Iris pigment epithelial cell (primary cell): ENCODE measurements around the gene DPH7.
"Not testable (repeated sequence)": the region's sequence is repeated elsewhere in the genome, so short reads cannot be mapped to it uniquely, and the experiment has no call there.

Experiments used
- DNase-seq: peaks from one replicate; pipeline ENCODE4 v3.0.0-alpha.2; 2011; ENCODE audit warnings: low read depth

The DPH7 gene

DNA sequence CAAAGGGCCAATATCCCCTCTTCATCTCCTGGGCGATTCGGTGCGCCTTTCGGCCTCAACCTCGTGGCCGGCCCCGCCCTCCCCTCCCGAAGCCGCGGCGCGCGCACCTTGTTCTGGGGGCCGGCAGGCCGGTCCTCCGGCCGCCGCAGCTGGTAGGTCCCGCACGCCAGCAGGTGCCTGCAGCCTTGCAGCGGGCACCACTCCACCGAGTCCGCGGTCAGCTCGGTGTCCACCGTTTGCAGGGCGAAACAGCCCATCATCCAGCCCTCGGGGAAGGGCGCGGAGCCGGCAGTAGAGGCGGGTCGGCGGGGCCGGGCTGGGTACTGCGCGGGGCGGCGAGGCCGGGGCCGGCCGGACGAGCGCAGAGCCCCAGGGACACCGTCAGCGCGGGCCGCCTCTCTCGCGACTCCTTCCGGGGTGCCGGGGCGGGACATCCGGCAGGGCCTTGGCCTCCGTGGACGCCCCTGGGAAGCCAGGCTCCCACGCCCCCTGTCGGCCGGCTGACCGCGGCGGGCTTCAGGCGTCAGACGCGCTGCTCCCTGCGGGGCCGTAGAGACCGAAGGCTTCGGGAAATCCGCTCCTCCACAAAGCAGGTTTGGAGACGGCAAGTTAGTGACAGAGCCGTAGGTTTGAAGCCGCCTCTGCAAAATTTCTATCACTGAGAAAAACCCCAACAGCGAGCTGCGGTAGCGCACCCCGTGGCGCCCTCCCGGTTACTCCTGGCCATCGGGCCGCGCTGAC, at the start of gene DPH7:
TSS of gene DPH7 (minus strand) at position 408 of the 741 bp plus-strand sequence. CDS start at position 260, 148 bp downstream.
- peak; percentile 91 for DNase-seq

DNA sequence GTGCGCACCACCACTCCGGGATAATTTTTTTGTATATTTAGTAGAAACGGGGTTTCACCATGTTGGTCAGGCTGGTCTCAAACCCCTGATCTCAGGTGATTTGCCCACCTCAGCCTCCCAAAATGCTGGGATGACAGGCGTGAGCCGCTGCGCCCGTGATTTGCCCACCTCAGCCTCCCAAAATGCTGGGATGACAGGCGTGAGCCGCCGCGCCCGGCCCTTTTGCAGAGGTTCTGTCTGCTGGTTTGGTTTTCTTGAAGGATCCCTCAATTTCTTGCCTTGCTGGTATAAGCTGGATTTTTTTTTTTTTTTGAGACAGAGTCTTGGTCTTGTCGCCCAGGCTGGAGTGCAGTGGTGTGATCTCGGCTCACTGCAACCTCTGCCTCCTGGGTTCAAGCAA, 48.7 kb upstream of the DPH7 start:
- not testable (repeated sequence) for DNase-seq

GRCh38 chr9:137626464-137626863, 47.7 kb upstream of the DPH7 start:
- DNase-seq: no peak

- not testable (repeated sequence) for DNase-seq
These were observed 43.5 kb upstream of the DPH7 start for GRCh38 chr9:137622211-137622610.

GRCh38 chr9:137621131-137621757, 42.5 kb upstream of the DPH7 start:
- DNase-seq: peak; percentile 30

DNA sequence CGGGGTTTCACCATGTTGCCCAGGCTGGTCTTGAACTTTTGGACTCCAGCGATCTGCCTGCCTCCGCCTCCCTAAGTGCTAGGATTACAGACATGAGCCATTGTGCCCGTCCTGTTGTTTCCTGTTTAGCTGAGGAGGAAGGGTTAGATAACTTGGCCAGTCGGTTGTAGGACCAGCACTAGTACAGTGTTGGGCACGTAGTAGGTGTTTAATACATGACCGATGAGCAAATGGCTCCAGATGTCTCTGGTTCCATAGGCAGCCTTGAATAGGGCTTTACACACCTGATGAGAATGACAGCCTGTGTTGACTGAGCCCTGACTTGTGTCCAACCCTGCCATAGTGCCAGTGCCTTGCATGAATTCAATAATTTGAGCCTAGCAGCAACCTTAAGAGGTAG, 41.9 kb upstream of the DPH7 start:
- DNase-seq: no peak

- no peak for DNase-seq
These were observed 41.3 kb upstream of the DPH7 start for GRCh38 chr9:137620048-137620405.

DNA sequence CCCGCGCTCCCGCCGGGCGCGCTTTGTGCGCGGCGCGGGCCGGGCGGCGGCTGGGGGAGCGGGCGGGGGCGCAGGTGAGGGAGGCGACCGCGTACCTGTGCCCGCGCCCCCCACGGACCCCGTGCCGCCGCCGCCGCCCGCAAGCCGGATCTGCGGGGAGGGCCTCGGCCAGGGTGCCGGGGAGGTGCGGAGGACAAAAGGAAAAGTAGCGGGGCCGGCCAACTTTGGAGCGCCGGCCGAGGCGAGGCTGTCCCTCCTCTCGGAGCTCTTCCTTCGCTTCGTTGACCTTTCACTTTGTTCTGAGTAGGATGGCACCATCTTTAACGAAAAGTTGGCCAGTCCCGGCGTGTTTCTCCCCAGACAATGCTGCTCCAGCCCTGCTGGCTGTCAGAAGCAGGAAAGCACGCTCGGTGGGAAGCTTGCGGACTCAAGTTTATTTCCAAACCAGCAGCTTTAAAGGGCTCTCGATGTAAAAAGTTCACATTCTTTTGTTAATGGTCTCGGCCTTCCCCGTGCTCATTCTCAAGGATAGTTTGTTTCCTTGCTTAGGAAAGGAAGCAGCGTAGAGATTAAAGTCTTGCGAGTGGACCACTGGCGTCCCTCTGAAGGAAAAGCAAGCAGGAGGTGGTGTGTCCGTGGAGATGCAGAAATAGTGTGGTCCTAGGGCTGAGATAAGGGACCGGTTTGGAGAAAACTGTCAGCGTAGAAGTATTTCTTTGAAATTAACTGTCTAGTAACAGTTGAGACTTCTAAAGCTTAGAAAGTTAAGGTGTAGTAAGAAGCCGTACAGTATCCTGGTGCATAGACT, 40.7 kb upstream of the DPH7 start:
- peak; percentile 50 for DNase-seq

DNA sequence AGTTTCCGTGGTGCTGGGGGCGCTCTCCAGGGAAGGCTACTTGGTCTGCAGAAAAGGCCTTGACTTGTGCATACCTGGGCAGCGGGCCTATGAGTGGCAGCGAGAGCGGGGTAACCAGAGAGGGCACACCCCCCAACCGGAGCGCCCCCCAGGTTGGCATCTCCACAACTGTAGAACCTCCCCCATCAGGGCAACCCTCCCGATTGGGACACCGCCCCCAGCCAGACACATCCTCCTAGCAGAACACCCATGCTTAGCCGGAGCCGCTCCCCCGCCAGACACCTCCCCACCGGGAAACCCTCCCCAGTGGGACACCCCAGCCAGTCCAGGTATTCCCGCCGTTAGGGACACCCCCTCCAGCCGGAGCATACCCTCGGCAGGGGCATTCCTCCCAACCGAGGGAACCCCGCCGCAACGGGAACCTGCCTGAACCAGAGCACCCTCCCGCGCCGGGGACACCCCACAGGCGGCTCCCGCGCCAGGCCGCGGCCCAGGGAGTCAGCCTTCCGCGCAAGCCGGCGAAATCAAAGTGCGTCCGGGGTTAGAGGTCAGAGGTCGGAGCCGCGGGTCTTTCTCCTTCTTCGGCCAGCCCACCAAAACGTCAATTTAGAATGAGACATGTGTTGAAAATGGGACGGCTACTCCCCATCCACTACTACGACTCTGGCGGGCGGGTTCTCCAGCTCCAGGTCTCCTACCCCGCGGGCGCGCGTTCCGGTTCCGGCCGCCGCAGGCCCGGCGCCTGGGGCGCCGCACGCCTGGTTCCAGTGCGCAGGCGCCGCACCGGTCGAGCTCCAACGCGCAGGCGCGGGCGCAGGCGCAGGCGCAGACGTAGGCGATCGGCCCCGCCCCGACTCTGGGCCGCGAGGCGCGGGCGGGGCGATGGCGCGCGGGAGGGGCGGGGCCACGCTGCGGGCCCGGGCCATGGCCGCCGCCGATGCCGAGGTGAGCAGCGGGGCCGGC, 39.7 kb upstream of the DPH7 start, which contains the start of gene EHMT1:
TSS of gene EHMT1 (plus strand) at position 901 of the 963 bp plus-strand sequence. CDS start at position 925, 24 bp downstream.
- DNase-seq: peak; percentile 67

DNA sequence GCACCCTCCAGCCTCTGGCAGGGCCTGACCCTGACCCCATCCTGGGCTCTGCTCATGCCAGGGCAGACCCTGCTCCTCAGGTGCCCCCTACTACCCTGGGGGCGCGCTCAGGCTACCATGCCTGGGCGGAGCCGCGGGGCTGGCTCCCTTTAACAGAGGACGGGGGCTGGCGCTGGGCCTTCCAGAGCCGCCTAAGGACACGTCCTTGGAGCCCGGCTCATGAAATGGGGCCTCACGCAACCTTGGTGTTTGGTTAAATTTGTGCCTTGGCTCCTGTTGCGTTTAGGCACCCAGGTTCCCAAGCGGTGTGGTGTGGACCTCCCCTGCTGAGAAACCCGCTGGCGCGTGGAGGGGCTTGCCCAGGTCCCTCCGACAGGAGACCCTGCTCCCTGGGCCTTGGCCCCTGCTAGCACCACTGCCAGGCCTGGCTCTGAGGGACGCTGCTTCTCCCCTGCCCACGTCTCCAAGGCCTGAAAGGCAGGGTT, 36.7 kb upstream of the DPH7 start:
- no peak for DNase-seq

GRCh38 chr9:137614631-137615386, 36.1 kb upstream of the DPH7 start:
- no peak for DNase-seq

- no peak for DNase-seq
These were observed 35.2 kb upstream of the DPH7 start for GRCh38 chr9:137613738-137614523.

DNA sequence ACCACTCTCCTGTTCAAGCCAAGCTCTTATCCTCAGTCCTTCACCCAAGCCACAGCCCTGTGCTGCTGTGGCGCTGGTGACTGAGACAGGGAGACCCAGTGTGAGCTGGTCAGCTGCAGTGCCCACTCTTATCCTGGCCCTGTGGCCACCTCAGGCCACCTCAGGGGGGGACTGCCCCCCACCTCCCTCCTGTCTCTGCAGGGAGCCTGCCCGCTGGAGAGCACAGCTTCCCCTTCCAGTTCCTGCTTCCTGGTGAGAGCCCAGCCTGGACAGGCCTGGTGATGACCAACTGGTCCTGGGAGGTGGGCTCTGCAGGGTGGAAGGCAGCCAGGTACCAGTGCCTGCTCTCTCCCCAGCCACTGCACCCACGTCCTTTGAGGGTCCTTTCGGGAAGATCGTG, 34.5 kb upstream of the DPH7 start:
- DNase-seq: no peak

GRCh38 chr9:137612741-137613142, 34.0 kb upstream of the DPH7 start:
- DNase-seq: no peak

GRCh38 chr9:137611623-137612609, 33.2 kb upstream of the DPH7 start:
- peak; percentile 82 for DNase-seq

DNA sequence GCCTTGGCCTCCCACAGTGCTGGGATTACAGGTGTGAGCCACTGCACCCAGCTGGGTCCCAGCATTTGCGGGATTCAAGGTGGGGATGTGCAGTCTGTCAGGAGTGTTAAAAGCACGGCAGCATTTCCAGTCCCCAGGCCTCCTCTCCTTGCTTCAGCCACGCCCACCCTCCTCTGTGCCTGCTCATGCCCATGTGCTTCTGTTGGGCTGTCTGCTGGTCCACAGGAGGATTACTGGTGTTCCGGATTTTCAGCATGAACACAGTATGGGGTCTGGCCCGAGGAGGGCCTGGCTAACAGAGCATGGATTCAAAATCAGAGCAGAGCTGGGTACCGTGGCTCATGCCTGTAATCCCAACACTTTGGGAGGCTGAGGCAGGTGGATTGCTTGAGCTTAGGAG, 32.2 kb upstream of the DPH7 start:
- DNase-seq: no peak

GRCh38 chr9:137607141-137607857, 28.6 kb upstream of the DPH7 start:
- no peak for DNase-seq

- no peak for DNase-seq
These were observed 28.0 kb upstream of the DPH7 start for GRCh38 chr9:137606734-137607138.
